SU-DHL-6 (cell line): ENCODE measurements around the gene KRT6A.

Experiments used
- H2AFZ ChIP-seq: fragments of 200-600 bp; sonication (generic); 2 replicates; pipeline ENCODE4 v1.6.1; 2014; ENCODE audit warnings: low read depth, mild to moderate bottlenecking, moderate library complexity, mixed read lengths, antibody characterized with exemption, low read length; ENCODE audit not compliant: severe bottlenecking
- H3F3A ChIP-seq: fragments of 200-600 bp; shearing (Covaris generic); 2 replicates; pipeline ENCODE4 v1.6.0; 2016; ENCODE audit warnings: antibody characterized with exemption, mild to moderate bottlenecking; ENCODE audit not compliant: insufficient read depth
- H3K27ac ChIP-seq: fragments of 200-600 bp; sonication (generic); 2 replicates; pipeline ENCODE4 v1.5.1; 2016; ENCODE audit warnings: low read depth, mild to moderate bottlenecking, low read length, moderate library complexity, mixed read lengths
- H3K27me3 ChIP-seq: fragments of 200-600 bp; sonication (generic), shearing (Covaris generic); 2 replicates; pipeline ENCODE4 v1.6.0; 2014; ENCODE audit warnings: mild to moderate bottlenecking, low read length
- H3K36me3 ChIP-seq: fragments of 200-600 bp; sonication (generic); 2 replicates; pipeline ENCODE4 v1.6.1; 2014; ENCODE audit warnings: mild to moderate bottlenecking, low read length, mixed read lengths
- H3K4me2 ChIP-seq: fragments of 300-600, 200-600 bp; shearing (Covaris generic), sonication (generic); 2 replicates; pipeline ENCODE4 v1.6.0; 2014; ENCODE audit warnings: low read length, low read depth, mild to moderate bottlenecking; ENCODE audit not compliant: poor library complexity, severe bottlenecking
- H3K4me3 ChIP-seq: fragments of 200-600 bp; sonication (generic); 2 replicates; pipeline ENCODE4 v1.5.1; 2014; ENCODE audit warnings: antibody characterized with exemption, low read length, mild to moderate bottlenecking, mixed read lengths; ENCODE audit not compliant: insufficient read depth, poor library complexity, severe bottlenecking
- H3K79me2 ChIP-seq: fragments of 200-600 bp; sonication (generic); 2 replicates; pipeline ENCODE4 v1.6.1; 2014; ENCODE audit warnings: mild to moderate bottlenecking, low read length, moderate library complexity; ENCODE audit not compliant: insufficient read depth
- H3K9ac ChIP-seq: fragments of 200-600 bp; sonication (generic); 2 replicates; pipeline ENCODE4 v1.7.0; 2014; ENCODE audit warnings: mild to moderate bottlenecking, low read length
- H3K9me2 ChIP-seq: fragments of 200-600 bp; sonication (generic); replicated peaks from 2 replicates; pipeline ENCODE4 v1.6.1; 2014; ENCODE audit warnings: low read length; ENCODE audit not compliant: insufficient read depth
- H3K9me3 ChIP-seq: fragments of 200-600 bp; sonication (generic); 2 replicates; pipeline ENCODE4 v1.6.1; 2014; ENCODE audit warnings: low read length, mixed read lengths; ENCODE audit not compliant: insufficient read depth
- H4K20me1 ChIP-seq: fragments of 200-600 bp; sonication (generic); 2 replicates; pipeline ENCODE4 v1.6.1; 2014; ENCODE audit warnings: low read depth, mild to moderate bottlenecking, antibody characterized with exemption, low read length, moderate library complexity, mixed read lengths
- EZH2phosphoT487 ChIP-seq: fragments of 200-600 bp; sonication (generic), shearing (Covaris generic); conservative IDR thresholded peaks from 2 replicates; pipeline ENCODE4 v1.6.1; 2018; ENCODE audit warnings: mild to moderate bottlenecking, antibody characterized with exemption, low read length, moderate library complexity, mixed read lengths
- TF ChIP-seq, protein P1 (sequence below): fragments of 200-600 bp; sonication (generic); IDR thresholded peaks from one replicate; pipeline ENCODE4 v1.5.1; 2017; ENCODE audit warnings: antibody characterized with exemption, mild to moderate bottlenecking, low read length, moderate library complexity; ENCODE audit not compliant: insufficient read depth, poor library complexity, severe bottlenecking

KRT6A gene

DNA sequence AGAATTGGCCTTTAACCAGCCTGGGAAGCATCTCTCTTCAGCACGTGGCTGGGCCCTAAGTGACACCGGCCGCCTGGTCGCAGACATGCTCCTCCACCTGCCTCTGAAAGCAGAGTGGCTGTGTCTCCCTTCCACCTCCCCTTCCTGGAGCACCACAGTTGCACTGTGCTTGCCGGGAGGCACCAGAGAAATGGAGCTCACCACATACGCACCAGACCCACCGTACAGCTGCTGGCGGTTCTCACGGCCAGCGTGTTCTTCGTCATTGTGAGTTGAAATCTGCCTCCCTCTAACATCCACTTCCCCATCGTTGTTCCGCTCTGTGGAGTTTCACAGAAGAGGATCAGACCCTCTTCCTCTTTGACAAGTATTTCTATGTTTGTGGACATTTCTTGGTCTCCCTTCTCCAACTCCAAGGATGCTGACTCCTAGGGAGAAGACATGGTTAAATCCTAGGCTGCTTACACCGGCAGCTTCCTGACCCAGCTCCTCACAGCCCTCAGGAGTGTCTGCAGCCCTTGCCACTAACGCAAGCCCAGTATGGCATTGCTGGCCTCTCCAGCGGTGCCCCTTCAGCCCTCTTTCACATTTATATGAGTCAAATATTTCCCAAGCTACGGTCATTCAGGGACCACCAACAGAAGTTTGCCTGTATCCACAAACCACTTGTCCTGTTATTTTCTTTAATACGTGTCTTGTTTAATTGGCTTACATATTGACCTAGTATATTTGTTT lies 38.7 kb upstream of the KRT6A start:
- Histone ChIP-seq H3K9me3 (no peaks in the 10 kb centered on the region), H3F3A (no peaks in the 10 kb centered on the region), H4K20me1 (no peaks in the 10 kb centered on the region), H3K9ac (no peak overlapping the region), H3K4me2 (no peak overlapping the region), H3K27ac (no peak overlapping the region), H3K27me3 (no peaks in the 10 kb centered on the region), H2AFZ (no peak overlapping the region), H3K9me2 (no peaks in the 10 kb centered on the region), H3K79me2 (no peaks in the 10 kb centered on the region), H3K4me3 (no peak overlapping the region), H3K36me3 (no peaks in the 10 kb centered on the region)
- no peak for TF ChIP-seq EZH2phosphoT487
- TF ChIP-seq, protein P1, sequence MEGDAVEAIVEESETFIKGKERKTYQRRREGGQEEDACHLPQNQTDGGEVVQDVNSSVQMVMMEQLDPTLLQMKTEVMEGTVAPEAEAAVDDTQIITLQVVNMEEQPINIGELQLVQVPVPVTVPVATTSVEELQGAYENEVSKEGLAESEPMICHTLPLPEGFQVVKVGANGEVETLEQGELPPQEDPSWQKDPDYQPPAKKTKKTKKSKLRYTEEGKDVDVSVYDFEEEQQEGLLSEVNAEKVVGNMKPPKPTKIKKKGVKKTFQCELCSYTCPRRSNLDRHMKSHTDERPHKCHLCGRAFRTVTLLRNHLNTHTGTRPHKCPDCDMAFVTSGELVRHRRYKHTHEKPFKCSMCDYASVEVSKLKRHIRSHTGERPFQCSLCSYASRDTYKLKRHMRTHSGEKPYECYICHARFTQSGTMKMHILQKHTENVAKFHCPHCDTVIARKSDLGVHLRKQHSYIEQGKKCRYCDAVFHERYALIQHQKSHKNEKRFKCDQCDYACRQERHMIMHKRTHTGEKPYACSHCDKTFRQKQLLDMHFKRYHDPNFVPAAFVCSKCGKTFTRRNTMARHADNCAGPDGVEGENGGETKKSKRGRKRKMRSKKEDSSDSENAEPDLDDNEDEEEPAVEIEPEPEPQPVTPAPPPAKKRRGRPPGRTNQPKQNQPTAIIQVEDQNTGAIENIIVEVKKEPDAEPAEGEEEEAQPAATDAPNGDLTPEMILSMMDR, result no peak

DNA sequence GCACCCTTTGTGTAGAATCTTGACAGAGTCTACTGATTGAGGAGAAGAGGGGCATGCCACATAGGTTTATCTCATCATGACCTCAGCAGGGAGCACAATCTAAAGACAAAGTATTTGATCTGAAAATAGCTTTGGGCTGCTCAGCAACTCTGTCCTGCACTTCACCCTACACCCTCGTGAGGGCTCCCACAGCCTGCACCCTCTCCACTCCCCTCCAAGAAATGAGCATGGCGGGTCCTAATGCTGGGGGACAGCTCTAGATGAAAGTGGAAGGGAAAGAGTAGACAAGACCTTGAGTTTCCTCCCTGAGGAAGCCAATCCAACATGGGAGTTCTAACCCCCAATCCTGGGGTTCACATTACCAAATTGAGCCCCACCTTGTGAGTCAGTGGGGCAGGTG lies 37.8 kb upstream of the KRT6A start:
- no peak overlapping the region for H3K4me2 ChIP-seq
- no peak for TF ChIP-seq EZH2phosphoT487
- TF ChIP-seq, protein P1, result no peak
- no peaks in the 10 kb centered on the region for H3F3A ChIP-seq
- H3K4me3 ChIP-seq, result no peak overlapping the region
- no peaks in the 10 kb centered on the region for H3K79me2 ChIP-seq
- H3K9me2 ChIP-seq, result no peaks in the 10 kb centered on the region
- H3K27me3 ChIP-seq, result no peaks in the 10 kb centered on the region
- no peak overlapping the region for H3K27ac ChIP-seq
- H3K9me3 ChIP-seq, result no peaks in the 10 kb centered on the region
- no peaks in the 10 kb centered on the region for H3K36me3 ChIP-seq
- H3K9ac ChIP-seq, result no peak overlapping the region
- H4K20me1 ChIP-seq, result no peaks in the 10 kb centered on the region
- H2AFZ ChIP-seq, result no peak overlapping the region

DNA sequence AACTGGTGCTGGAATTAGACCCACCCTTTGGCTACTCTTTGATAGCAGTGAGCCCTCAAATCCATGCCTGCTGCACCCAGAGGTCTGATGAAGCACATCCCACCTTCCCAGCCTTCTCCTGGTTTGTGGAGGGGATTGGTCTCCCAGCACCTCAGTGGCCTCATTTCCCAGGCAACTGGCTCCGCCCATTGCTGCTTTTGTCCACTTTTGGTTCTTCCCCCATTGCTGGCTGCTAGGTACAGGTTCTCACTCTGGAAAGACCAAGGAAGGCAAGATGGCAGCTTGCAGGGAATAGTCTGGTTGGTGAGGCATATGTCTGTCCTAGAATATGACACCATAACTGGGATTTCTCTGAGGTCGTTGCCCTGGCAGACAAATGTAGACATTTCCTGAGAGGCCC lies 37.3 kb upstream of the KRT6A start:
- Histone ChIP-seq H2AFZ (no peak overlapping the region), H4K20me1 (no peaks in the 10 kb centered on the region), H3K79me2 (no peaks in the 10 kb centered on the region), H3K36me3 (no peaks in the 10 kb centered on the region), H3K9me3 (no peaks in the 10 kb centered on the region), H3F3A (no peaks in the 10 kb centered on the region), H3K4me3 (no peak overlapping the region), H3K4me2 (no peak overlapping the region), H3K27me3 (no peaks in the 10 kb centered on the region), H3K9me2 (no peaks in the 10 kb centered on the region), H3K9ac (no peak overlapping the region), H3K27ac (no peak overlapping the region)
- no peak for TF ChIP-seq EZH2phosphoT487
- TF ChIP-seq, protein P1, result no peak
